Upper lobe of right lung (tissue), 1 donor: ENCODE results near the gene PTP4A2. TPM values are rescaled to one million over a fixed set of nuclear protein-coding genes. Genes with fewer than 3 reads are reported as not detected.

Source experiments
- ATAC-seq: fragments of 200-7000 bp; cut with Tn5 transposase; one replicate; pipeline ENCODE4 v1.9.1; 2020; ENCODE audit warnings: mild to moderate bottlenecking, moderate library complexity
- DNase-seq: peaks from one replicate; pipeline ENCODE4 v3.0.0-alpha.2; 2020
- H3K27ac ChIP-seq: fragments of 200-600 bp; one replicate; pipeline ENCODE4 v1.8.0; 2022
- H3K27me3 ChIP-seq: fragments of 200-600 bp; one replicate; pipeline ENCODE4 v1.8.0; 2022; ENCODE audit warnings: mild to moderate bottlenecking
- H3K36me3 ChIP-seq: fragments of 200-600 bp; one replicate; pipeline ENCODE4 v1.8.0; 2022
- H3K4me1 ChIP-seq: fragments of 200-600 bp; one replicate; pipeline ENCODE4 v1.8.0; 2022
- H3K4me3 ChIP-seq: fragments of 200-600 bp; one replicate; pipeline ENCODE4 v1.8.0; 2022; ENCODE audit warnings: mild to moderate bottlenecking
- H3K9me3 ChIP-seq: fragments of 200-600 bp; one replicate; pipeline ENCODE4 v1.8.0; 2022
- CTCF ChIP-seq: fragments of 200-600 bp; IDR thresholded peaks from one replicate; pipeline ENCODE4 v1.8.0; 2022; ENCODE audit warnings: antibody characterized with exemption
- intact Hi-C: fragments of 100-400 bp; cut with DNase I; formaldehyde crosslinking; loops from one replicate; pipeline ENCODE4 v1.11.0; 2022
- total RNA-seq: library from RNA; stranded (reverse); fragmentation: NEBNext Ultra II Directional; extraction: Animal tissue kit (Norgen Biotek cat#: 25700); gene quantifications from one replicate; pipeline ENCODE4 v1.2.1, GENCODE V29; 2021
- donor health status: DM: no; HTN: yes; CAD: no; lungs with severe emphysema.

PTP4A2 gene
- total RNA-seq, 1 donor from 2014 or later = 244 TPM

DNA sequence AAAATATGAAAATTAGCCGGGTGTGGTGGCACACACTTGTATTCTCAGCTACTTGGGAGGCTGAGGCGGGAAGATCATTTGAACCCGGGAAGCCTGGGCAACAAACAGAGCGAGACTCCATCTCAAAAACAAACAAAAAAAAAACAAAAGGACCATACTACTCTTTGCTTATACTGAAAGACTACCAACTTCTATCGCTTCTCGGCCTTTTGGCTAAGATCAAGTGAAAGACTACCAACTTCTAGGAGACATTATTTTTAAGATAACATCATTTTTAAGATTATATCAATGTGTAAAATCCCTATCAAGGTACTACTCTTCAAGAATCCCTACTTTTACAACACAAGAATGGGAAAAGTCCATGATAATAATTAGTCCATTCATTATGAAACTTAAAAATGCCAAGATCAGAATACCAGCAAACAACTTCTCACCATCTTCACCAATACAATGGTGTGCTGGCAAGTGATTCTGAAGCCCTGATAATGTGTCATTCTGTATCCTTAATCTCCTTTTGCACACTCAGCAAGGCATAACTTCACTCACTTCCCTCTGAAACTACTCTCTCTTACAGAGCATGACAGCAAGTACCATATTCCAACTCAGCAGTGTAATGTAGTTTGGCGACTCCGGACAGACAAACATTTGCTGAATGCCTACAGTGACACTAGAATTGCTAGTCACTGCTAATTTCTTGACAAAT, 1.7 kb downstream of the PTP4A2 start:
- ATAC-seq (no peak), DNase-seq (no peak)
- Histone ChIP-seq H3K27ac (peak overlapping the region; percentile 84), H3K4me3 (peak overlapping the region; percentile 62), H3K36me3 (no peaks in the 10 kb centered on the region), H3K4me1 (peaks cover 75% of the 10 kb centered on the region), H3K27me3 (no peaks in the 10 kb centered on the region), H3K9me3 (no peaks in the 10 kb centered on the region)
- TF ChIP-seq CTCF = no peak
- intact Hi-C loops = no loop called here

- Histone ChIP-seq H3K27me3 (no peaks in the 10 kb centered on the region), H3K36me3 (no peaks in the 10 kb centered on the region), H3K4me1 (peaks cover 80% of the 10 kb centered on the region), H3K27ac (peak overlapping the region; percentile 7), H3K4me3 (no peak overlapping the region), H3K9me3 (no peaks in the 10 kb centered on the region)
- no peak for TF ChIP-seq CTCF
- DNase-seq (no peak), ATAC-seq (no peak)
- intact Hi-C loops = no loop called here
Observed at GRCh38 chr1:31934706-31935629, 3.2 kb downstream of the PTP4A2 start.

GRCh38 chr1:31932491-31933316, 5.5 kb downstream of the PTP4A2 start:
- Histone ChIP-seq H3K4me1 (peaks cover 90% of the 10 kb centered on the region), H3K27me3 (no peaks in the 10 kb centered on the region), H3K9me3 (no peaks in the 10 kb centered on the region), H3K36me3 (no peaks in the 10 kb centered on the region), H3K4me3 (no peak overlapping the region), H3K27ac (peak overlapping the region; percentile 33)
- no peak for TF ChIP-seq CTCF
- ATAC-seq = peak; percentile 59
- no peak for DNase-seq
- intact Hi-C loops = no loop called here

DNA sequence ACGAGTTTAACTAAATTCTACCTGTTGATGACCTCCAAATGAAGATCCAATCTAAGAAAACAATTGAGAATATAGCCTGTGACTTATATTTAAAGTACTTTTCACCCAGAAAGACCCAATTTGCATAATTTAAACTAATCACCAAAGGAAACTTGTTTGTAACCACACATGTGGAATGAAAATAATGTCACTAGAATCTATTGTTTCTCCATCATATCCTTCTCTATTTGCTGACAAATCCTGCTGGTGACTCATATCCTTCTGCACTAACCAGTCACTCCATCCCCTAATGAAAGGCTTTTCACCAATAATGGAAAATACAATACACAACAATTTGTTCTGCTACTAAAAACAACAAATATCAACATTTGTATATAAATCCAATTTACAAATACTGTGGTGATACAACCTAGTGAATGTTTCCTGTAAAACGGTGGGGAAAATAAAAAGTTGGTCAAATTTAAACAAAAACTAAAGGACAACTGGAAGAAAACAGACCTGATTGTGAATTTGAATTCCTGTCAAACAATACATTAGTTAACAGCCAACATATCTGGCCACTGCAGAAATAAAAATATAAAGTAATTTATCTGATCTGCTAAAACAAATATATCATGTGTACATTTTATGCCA, 6.5 kb downstream of the PTP4A2 start:
- DNase-seq (no peak), ATAC-seq (peak; percentile 56)
- H3K27me3 ChIP-seq = no peaks in the 10 kb centered on the region
- peak overlapping the region; percentile 33 for H3K27ac ChIP-seq
- intact Hi-C loops = no loop called here
- H3K9me3 ChIP-seq = no peaks in the 10 kb centered on the region
- peaks cover 98% of the 10 kb centered on the region for H3K4me1 ChIP-seq
- TF ChIP-seq CTCF = no peak
- no peak overlapping the region for H3K4me3 ChIP-seq
- no peaks in the 10 kb centered on the region for H3K36me3 ChIP-seq
